LNCAP (cell line): Measurements from ENCODE around the gene C7orf57.

Source experiments
- TF ChIP-seq, protein P1 (sequence below): fragments of 450-650 bp; IDR thresholded peaks from 2 replicates; pipeline ENCODE4 v1.5.1; 2017; ENCODE audit warnings: mild to moderate bottlenecking

The C7orf57 gene

DNA sequence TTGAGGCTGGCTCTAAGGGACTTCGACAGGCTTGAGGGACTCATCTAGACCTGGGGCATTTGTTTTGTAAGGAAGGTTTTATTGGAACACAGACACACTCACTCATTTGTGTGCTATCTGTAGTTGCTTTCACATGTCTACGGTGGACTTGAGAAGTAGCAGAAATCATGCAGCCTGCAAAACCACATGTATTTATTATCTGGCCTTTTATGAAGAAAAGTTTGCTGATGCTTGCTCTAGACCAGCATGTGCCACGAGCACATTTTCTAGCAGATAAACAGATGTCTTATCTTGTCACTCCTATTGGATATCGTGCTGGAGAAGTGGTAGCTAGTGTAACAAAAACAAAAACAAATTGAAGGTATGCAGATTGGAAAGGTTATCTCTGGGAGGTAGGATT lies 63.5 kb downstream of the C7orf57 start:
- TF ChIP-seq, protein P1, sequence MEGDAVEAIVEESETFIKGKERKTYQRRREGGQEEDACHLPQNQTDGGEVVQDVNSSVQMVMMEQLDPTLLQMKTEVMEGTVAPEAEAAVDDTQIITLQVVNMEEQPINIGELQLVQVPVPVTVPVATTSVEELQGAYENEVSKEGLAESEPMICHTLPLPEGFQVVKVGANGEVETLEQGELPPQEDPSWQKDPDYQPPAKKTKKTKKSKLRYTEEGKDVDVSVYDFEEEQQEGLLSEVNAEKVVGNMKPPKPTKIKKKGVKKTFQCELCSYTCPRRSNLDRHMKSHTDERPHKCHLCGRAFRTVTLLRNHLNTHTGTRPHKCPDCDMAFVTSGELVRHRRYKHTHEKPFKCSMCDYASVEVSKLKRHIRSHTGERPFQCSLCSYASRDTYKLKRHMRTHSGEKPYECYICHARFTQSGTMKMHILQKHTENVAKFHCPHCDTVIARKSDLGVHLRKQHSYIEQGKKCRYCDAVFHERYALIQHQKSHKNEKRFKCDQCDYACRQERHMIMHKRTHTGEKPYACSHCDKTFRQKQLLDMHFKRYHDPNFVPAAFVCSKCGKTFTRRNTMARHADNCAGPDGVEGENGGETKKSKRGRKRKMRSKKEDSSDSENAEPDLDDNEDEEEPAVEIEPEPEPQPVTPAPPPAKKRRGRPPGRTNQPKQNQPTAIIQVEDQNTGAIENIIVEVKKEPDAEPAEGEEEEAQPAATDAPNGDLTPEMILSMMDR: no peak

DNA sequence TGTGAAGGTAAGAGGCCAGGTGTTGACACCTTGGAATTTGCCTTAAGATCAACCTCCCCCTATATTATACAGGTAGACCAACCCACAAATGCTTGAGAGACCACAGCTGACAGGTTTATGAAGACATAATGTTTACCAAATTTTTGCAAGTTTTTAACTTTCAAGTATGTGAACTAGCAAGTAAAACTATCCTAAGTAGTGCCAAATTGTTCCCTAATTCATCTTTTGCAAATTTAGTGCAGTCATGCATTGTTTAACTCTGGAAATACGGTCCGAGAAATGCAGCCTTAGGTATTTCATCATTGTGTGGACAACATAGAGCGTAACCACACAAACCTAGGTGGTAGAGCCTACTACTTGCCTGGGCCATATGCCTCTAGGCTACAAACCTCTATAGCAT lies 64.4 kb downstream of the C7orf57 start:
- TF ChIP-seq, protein P1: no peak

DNA sequence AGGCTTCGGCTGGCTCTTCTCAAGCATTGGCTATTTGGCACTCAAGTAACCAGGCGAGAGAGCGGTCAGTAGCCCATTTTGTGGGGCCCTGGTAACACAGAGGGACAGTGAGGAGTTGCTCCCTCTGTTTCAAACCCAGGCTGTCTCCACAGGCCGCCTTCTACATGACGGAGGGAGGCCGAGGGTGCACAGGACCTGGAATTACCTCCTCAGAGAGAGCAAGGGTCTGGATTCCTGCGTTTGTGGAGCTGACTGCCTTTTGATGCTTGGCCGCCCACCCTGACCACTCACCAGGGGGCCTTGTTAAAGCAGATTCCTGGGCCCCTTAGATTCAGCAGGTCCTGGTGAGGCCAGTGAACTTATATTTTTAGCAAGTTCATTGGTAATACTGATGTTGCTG lies 66.0 kb downstream of the C7orf57 start:
- TF ChIP-seq, protein P1: no peak

DNA sequence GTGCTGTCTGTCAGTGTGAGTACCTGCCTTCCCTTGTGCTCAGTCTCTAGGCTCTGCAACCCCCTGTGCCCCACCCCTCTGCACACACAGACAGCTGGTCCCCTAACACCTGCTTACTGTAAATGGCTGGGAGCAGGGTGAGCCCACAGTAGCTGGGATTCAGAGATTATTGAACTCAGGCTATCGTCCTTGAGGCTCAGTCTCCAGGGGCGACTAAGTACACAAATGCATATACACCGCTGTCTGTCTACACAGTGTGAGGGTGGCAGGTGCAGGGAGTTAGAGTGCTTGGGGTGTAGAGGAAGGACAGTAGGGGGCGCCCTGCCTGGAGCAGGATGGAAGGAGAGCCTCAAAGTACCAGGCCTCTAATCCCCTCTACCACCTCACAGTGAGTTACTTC lies 66.6 kb downstream of the C7orf57 start:
- TF ChIP-seq, protein P1: peak; percentile 41; the same call in 1 of the 2 replicates

DNA sequence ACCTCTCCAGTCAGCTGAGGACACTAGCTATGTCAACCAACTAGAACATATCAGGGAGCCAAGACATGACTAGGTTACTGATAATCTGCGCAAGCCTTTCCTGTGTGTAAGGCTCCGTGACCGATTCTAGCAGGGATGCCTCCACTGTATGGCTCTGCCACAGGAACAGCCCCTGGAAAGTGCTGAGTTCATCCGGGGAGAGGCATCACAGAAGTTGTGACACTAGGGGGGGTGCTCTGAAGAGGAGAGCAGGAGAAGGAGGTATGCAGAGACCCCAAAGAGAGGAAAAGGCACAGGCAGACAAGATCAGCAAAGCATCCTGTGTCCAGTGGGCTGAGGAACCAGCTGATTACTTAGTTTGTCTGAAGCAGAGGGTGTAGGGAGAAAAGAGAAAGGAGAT lies 67.2 kb downstream of the C7orf57 start:
- TF ChIP-seq, protein P1: no peak

DNA sequence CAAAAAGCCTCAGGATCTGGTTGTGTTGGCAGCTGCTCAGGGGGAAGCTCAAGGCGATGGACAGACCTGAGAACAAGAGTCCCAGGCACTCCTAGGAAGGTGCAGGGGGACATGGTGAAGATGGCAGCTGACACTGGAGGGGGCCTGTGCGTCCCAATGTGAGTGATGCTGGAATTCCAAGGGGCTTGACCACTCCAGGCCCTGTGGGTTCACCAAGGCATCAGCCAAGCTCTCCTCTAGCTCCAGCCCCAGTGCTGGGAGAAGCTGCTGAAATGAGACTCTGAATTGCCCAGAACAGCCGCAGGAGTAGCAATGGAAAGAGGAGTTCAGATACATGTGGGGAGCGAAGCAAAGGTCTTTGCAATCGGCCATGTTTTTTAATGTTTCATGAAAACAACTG lies 69.7 kb downstream of the C7orf57 start:
- TF ChIP-seq, protein P1: no peak

DNA sequence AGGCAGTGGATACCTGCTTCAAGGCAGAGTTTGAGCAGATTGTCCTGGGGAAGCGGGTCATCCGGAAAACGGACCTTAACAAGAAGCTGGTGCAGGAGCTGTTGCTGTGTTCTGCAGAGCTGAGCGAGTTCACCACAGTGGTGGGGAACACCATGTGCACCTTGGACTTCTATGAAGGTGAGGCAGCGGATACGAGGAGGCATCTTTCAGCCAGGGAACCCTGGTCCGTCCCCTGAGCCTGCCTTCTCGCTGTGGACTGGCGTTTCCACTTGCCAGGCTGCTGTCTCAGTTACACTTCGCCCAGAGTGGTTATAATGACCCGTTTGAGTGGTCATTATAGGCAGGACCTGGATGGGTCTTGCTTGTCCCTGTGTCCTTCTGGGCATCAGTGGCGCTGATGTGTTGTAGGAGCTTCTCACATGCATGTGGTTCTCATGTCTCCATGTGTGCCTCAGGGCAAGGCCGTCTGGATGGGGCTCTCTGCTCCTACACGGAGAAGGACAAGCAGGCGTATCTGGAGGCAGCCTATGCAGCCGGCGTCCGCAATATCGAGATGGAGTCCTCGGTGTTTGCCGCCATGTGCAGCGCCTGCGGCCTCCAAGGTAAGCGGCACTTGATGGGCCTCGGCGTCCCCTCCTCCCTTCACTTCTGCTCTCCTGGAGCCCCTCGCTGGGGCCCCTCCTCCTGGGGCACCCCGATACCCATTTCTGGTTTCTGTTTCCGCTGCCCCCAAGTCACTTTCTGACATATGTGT lies 71.7 kb downstream of the C7orf57 start:
- TF ChIP-seq, protein P1: no peak

DNA sequence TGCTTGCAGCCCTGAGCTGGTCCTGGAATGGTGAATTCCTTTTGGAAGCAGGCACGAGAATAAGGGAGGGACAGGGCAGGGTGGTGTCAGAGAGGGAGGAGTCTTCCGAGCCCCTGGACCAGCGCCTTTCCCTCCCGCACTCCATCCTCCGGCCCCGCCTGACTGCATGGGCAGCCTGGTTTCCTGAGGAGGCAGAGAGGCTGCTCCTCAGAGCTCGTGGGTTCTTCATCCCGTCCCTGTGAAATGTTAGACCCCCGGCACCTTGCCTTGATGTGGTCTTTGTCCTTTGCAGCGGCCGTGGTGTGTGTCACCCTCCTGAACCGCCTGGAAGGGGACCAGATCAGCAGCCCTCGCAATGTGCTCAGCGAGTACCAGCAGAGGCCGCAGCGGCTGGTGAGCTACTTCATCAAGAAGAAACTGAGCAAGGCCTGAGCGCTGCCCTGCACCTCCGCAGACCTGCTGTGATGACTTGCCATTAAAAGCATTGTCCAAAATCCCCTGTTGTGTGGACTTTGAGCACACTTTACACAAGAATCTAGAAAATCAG lies 72.7 kb downstream of the C7orf57 start:
- TF ChIP-seq, protein P1: no peak
